Stimulated activated effector memory CD8-positive, alpha-beta T cell treated with anti-CD3 and anti-CD28 coated beads, Interleukin-12 subunit alpha, Interleukin-12 subunit beta, amount 100 ng/mL, for 72 hours (primary cell): ENCODE results near the gene MSI2.

Source experiments
- ATAC-seq: fragments of 150-1000 bp; cut with Tn5 transposase; 2 replicates; pipeline ENCODE4 v1.10.0; 2021
- DNase-seq, 2 donors: peaks; one replicate each; pipeline ENCODE4 v3.0.0; 2021 to 2022; ENCODE audit warnings: low spot score in 2 of 2
- H3K27ac Mint-ChIP-seq: one replicate; pipeline ENCODE4 v1.8.0; 2022; ENCODE audit warnings: mild to moderate bottlenecking, mixed read lengths
- H3K36me3 Mint-ChIP-seq: one replicate; pipeline ENCODE4 v1.8.0; 2022; ENCODE audit warnings: mild to moderate bottlenecking, mixed read lengths
- H3K4me1 Mint-ChIP-seq: one replicate; pipeline ENCODE4 v1.8.0; 2022; ENCODE audit warnings: mixed read lengths
- H3K4me3 Mint-ChIP-seq: one replicate; pipeline ENCODE4 v1.8.0; 2022; ENCODE audit warnings: mild to moderate bottlenecking, mixed read lengths
- H3K9me3 Mint-ChIP-seq: one replicate; pipeline ENCODE4 v1.8.0; 2022; ENCODE audit warnings: mixed read lengths

Gene MSI2

DNA sequence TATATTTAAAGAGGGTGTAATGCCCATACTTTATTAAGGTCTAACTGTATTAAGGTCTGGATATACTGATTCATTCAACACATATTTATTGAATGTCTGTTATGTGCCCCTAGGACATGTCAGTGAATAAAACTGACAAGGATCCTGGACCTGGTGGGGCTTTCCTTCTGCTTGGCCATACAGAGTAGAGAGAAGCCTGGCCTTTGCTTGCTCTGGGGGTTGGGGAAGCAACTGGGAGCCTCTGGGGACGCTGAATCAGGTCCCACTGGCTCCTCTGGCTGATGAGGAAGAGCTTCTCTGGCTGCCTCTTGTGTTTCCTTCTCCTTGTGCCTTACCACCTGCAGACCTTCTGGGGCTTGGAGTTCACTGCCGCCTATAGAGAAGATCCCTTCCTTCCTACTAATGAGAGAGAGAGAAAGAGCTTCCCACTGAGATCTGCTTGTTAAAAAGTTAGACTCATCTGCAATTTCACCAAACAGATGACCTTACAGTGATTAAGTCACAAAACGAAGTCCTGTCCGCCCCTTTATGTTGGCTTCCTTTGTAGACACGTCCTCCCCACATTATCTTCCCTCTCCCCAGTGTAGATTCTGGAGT lies 49.7 kb downstream of the MSI2 start:
- DNase-seq (no peak), ATAC-seq (no peak)
- Mint-ChIP-seq H3K36me3 (peaks cover 23% of the 10 kb centered on the region), H3K4me1 (peaks cover 44% of the 10 kb centered on the region), H3K9me3 (no peaks in the 10 kb centered on the region), H3K27ac (peak overlapping the region; percentile 84), H3K4me3 (no peak overlapping the region)

DNA sequence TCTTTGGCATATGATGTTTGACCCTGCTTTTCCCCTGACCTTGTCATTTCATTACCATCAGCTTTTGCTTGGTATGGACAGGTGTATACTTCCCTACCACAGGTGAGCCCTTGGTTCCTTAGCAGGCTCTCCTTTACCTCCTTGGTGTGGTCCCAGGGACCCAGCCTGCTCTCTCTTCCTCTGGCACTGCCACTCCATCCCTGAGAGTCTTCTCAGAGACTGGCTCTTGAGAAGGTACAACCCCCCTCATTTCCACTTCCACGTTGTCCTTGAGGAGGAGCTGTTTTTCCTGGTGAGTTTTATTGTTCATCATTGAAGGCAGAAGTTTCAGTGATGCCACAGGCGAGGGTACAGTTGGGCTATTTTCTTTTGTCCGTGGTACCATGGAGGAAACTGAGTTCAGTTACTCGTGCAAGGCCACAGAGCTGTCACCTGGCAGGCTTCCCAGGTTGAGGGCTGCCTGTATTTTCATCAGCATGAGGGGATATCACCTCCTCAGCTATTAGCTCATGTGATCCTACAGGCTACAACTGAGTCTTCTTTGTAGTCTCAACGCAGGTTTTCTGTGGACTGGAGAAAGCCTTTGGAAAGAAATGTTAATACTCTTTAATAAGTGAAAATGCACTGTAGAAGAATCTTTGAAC lies 52.3 kb downstream of the MSI2 start:
- no peak overlapping the region for H3K4me3 Mint-ChIP-seq
- peaks cover 24% of the 10 kb centered on the region for H3K36me3 Mint-ChIP-seq
- H3K27ac Mint-ChIP-seq = peak overlapping the region; percentile 67

DNA sequence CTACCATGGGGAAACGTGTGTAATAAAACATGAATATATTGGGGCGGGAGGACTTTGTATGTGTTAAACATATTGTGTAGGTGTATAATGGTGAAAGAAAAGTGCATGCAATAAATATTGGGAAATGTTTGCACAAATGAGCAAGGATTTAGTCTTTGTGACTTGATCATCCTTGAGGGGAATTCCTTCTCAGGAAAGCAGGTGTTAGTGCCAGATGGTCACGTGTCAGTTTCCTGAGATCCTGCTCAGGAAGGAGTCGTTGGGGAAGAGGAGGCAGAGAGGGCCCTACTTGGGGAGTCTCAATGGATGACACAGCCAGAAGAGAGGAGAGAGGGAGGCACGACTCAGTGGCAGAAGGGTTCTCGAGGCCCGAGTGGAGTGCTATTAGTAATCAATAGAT lies 53.2 kb downstream of the MSI2 start:
- ATAC-seq = no peak
- no peak for DNase-seq
- peak overlapping the region; percentile 60 for H3K27ac Mint-ChIP-seq
- H3K4me3 Mint-ChIP-seq = no peak overlapping the region
- H3K9me3 Mint-ChIP-seq = no peaks in the 10 kb centered on the region
- peaks cover 30% of the 10 kb centered on the region for H3K36me3 Mint-ChIP-seq
- H3K4me1 Mint-ChIP-seq = peaks cover 35% of the 10 kb centered on the region

More for the DNA sequence above, 52.3 kb downstream of the MSI2 start:
- DNase-seq (no peak), ATAC-seq (no peak)
- H3K9me3 Mint-ChIP-seq = no peaks in the 10 kb centered on the region
- peaks cover 32% of the 10 kb centered on the region for H3K4me1 Mint-ChIP-seq

DNA sequence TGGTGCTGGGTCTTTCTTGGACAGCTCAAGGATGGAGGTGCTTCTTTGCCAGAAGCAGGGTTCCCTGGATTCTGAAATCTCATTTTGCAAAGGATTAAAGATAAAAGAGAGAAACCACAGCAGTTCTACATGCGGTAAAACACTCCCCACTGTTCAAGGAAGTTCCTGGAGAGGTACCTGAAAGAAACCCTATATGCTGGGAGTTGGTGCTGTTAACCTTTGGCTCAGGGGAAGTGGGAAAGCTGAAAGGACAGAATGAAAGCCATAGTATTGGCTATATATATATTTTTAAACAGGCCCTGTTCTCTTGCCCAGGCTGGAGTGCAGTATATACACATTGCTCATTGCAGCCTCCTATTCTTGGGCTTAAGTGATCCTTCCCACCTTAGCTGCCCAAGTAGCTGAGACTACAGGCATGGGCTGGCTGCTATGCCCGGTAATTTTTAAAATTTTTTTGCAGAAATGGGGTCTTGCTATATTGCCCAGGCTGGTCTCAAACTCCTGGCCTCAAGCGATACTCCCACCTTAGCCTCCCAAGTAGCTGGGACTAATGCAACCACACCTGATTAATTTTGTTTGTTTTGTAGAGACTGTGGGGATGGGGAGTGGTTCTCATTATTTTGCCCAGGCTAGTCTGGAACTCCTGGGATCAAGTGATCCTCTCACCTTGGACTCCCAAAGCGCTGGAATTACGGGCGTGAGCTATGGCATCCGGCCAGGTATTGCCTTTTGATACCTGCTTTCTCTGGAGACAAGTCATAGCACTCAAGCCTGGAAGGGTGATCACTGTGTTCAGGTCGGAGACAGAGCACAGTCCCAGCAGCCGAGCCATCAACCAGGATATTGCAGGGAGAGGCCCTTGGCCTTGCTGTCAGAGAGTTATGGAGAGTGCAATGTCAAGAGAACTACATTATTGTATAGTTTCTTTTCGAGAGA lies 55.2 kb downstream of the MSI2 start:
- ATAC-seq = no peak
- peaks cover 30% of the 10 kb centered on the region for H3K36me3 Mint-ChIP-seq
- H3K9me3 Mint-ChIP-seq = no peaks in the 10 kb centered on the region
- no peak overlapping the region for H3K27ac Mint-ChIP-seq
- peaks cover 29% of the 10 kb centered on the region for H3K4me1 Mint-ChIP-seq
- no peak overlapping the region for H3K4me3 Mint-ChIP-seq
- DNase-seq = no peak

DNA sequence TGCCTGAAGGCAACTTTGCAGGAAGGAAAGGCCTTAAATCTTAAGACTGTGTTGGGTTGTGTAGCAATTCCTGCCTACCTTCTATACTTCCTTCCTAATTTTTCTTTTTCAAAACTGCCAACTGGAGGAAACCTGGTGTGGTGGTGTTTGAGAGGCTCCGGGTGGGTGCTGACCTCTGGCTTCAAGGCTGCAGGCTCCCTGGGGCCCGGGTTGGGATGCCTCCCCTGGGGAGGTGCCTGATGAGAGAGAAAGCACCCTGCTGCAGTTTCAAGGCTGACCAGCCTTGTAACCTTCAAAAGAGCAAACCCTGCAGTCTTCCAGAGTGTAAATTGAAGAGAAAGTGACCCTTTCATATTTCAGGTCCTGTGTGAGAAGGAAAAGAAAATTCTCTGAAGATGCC lies 55.9 kb downstream of the MSI2 start:
- DNase-seq = no peak
- Mint-ChIP-seq H3K4me1 (peaks cover 33% of the 10 kb centered on the region), H3K9me3 (no peaks in the 10 kb centered on the region), H3K36me3 (peaks cover 32% of the 10 kb centered on the region), H3K4me3 (no peak overlapping the region), H3K27ac (no peak overlapping the region)
- no peak for ATAC-seq

DNA sequence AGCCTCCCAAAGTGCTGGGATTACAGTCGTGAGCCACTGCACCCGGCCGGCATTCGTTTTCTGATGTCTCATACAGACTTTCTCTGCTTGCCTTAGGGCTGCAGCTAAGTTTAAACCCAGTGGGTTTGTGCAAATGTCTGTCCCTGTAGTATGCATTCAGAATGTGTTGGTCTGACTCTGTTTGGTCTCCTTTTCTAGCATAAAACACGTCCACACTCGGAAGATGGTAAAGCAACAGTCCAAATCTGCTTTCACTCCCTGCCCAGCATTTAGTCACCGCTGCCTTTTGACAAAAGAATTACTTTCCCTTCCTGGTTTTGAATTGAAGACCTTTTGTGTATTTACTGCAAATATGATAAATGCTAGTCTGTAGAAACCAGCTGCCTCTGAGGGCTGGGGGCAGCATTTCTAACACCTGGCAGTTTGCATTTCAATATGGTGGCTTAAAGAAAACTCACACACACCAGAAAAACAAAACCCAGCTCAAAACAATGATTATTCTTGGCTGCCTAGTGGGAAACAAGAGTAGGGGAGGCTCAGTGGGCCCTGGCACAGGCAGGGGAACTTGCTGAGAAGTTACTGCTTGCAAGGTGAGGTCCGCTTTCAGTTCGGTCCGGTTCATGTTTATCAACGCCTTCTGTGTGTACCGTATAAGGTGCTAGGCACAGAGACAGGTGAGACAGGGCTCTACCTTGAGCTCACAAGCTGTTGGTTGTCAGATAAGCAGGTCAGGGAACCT lies 56.9 kb downstream of the MSI2 start:
- Mint-ChIP-seq H3K4me1 (peaks cover 36% of the 10 kb centered on the region), H3K36me3 (peaks cover 37% of the 10 kb centered on the region), H3K27ac (no peak overlapping the region), H3K4me3 (no peak overlapping the region), H3K9me3 (no peaks in the 10 kb centered on the region)
- no peak for DNase-seq
- no peak for ATAC-seq

DNA sequence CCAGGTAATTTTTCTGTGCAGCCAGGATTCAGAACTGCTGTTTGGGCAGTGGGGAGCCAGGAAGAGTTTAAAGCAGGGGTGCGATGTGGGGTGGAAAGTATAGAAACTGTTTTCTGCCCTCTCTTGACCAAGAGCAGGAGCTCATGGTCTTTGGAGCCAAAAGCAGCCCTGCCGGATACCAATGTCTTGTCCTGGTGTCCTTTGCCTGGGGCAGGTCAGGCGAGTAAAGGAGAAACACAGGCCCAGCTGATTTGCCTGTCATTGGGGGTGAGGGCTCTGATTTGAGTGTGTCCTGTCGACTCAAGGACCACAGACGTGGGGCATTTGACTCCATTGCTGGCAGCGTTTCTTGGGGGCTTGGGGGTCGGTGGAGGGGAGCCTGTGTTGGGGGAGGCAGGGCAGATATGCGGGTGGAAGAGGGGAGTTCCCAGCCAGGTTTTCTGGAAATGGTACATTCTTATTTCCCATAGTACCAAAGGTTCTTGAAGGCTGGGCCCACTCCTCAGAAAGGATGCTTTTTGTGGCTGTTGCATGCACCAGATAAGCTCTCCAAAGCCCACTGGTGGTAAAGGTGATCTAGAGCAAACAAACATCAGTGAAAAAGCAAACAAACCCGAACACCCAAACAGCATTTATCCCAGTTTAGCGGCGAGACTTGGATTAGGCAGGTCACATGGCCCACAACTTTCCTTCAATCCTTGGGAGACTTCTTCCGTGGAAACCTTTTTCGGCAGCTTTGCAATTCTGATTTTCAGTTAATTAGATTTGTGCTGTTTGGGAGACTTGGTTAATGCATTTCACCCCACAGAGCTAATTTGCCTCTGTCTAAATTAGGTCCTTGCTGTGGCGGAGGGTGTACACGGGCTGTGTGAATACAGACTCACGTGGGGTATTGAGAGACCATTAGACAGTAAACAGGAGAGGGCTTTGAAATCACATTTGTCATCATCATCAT lies 59.0 kb downstream of the MSI2 start:
- DNase-seq = no peak
- no peaks in the 10 kb centered on the region for H3K9me3 Mint-ChIP-seq
- no peak overlapping the region for H3K27ac Mint-ChIP-seq
- peaks cover 25% of the 10 kb centered on the region for H3K36me3 Mint-ChIP-seq
- no peak overlapping the region for H3K4me3 Mint-ChIP-seq
- H3K4me1 Mint-ChIP-seq = peaks cover 34% of the 10 kb centered on the region
- ATAC-seq = no peak

DNA sequence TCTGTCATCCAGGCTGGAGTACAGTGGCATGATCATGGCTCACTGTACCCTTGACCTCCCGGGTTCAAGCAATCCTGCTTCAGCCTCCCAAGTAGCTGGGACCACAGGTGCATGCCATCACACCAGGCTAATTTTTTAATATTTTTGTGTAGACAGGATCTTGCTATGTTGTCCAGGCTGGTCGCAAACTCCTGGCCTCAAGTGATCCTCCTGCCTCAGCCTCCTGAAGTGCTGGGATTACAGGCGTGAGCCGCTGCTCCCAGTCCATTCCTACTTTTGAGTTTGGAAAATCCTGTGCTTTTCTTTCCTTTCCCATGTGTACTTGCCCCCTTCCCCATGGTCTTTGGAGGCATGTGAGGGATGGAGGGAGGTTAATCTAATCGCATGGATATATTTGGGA lies 60.0 kb downstream of the MSI2 start:
- ATAC-seq (no peak), DNase-seq (no peak)
- Mint-ChIP-seq H3K4me3 (no peak overlapping the region), H3K9me3 (no peaks in the 10 kb centered on the region), H3K36me3 (peaks cover 19% of the 10 kb centered on the region), H3K27ac (no peak overlapping the region), H3K4me1 (peaks cover 35% of the 10 kb centered on the region)

DNA sequence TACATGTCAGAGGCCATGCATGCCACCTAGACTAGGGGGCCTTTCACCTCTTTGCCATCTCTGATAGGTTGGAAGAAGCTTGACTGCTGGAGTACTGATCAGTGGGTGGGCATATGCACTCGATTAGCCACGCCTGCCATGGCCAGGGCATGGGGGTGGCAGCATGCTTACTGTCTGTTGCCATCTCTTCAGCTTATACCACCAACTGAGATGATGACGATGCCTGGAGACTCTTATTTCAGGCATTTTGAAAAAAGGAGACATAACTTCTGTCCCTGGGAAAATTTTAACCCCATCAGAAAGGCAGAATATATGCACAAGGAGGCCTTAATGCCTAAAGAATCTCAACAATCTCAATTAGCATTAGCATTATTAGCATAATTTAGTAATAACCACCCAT lies 60.8 kb downstream of the MSI2 start:
- Mint-ChIP-seq H3K4me3 (no peak overlapping the region), H3K36me3 (peaks cover 19% of the 10 kb centered on the region), H3K27ac (no peak overlapping the region), H3K9me3 (no peaks in the 10 kb centered on the region), H3K4me1 (peaks cover 35% of the 10 kb centered on the region)
- DNase-seq (no peak), ATAC-seq (no peak)

DNA sequence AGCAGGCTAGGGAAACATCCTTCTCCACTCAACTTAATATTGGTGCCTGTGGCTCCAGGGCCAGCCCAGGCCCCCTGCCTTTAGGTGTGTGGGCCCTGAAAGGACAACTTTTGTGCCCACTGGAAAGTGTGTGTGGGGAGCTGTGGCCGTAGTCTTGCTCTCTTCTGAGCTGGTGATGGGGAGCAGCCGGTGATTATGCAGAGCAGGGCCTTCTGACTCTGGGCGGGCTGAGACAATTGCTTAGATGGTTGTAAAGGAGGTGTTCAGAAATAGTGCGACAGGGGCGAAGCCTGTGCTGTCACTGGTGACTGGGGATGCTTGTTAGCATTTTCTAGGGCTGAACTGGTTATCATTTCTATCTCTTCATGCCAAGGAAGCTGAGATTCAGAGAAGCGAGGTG lies 62.6 kb downstream of the MSI2 start:
- no peaks in the 10 kb centered on the region for H3K9me3 Mint-ChIP-seq
- peaks cover 41% of the 10 kb centered on the region for H3K4me1 Mint-ChIP-seq
- H3K4me3 Mint-ChIP-seq = no peak overlapping the region
- peaks cover 12% of the 10 kb centered on the region for H3K36me3 Mint-ChIP-seq
- no peak for ATAC-seq
- DNase-seq = no peak
- peak overlapping the region; percentile 71 for H3K27ac Mint-ChIP-seq

DNA sequence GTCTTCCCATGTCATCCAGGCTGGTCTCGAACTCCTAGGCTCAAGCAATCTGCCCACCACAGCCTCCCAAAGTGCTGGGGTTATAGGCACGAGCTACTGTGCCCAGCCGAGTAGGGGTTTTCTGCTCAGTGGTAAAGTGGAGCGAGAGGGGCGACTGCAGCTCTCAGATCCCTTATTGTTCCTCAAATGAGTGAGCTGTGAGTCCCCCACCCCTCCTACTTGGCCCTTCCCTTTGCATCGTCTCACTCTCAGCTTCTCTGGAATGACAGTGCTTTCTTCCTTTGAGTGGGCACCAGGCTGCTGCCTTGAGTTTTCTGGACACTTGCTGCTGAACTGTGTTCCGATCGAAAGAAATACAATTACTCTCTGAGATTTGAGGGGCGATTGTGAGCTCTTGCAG lies 63.5 kb downstream of the MSI2 start:
- Mint-ChIP-seq H3K4me1 (peaks cover 39% of the 10 kb centered on the region), H3K9me3 (no peaks in the 10 kb centered on the region), H3K36me3 (peaks cover 12% of the 10 kb centered on the region), H3K27ac (peak overlapping the region; percentile 5), H3K4me3 (no peak overlapping the region)
- no peak for ATAC-seq
- DNase-seq = no peak

DNA sequence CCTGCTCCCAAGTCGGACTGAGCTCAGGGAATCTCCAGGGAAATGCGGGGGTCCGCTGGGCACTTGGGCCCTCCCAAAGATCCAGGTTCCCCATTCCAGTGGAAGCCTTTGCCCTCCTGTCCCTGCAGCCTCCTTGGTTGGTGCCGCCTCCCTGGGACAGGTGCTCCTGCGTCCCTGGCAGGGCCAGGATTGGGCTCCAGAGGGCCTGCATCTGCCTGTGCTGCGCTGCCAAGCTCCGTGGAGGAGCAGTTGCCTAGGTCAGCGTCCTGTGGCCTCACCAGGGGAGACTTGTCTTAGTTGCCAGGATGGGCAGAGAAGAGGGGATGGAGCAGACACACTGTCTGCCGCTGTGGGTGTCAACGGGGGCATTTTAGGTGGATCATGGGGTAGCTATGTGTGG lies 67.1 kb downstream of the MSI2 start:
- H3K27ac Mint-ChIP-seq = no peak overlapping the region
- H3K9me3 Mint-ChIP-seq = no peaks in the 10 kb centered on the region
- H3K4me3 Mint-ChIP-seq = no peak overlapping the region
- ATAC-seq (no peak), DNase-seq (no peak)
- peaks cover 10% of the 10 kb centered on the region for H3K36me3 Mint-ChIP-seq
- peaks cover 54% of the 10 kb centered on the region for H3K4me1 Mint-ChIP-seq

DNA sequence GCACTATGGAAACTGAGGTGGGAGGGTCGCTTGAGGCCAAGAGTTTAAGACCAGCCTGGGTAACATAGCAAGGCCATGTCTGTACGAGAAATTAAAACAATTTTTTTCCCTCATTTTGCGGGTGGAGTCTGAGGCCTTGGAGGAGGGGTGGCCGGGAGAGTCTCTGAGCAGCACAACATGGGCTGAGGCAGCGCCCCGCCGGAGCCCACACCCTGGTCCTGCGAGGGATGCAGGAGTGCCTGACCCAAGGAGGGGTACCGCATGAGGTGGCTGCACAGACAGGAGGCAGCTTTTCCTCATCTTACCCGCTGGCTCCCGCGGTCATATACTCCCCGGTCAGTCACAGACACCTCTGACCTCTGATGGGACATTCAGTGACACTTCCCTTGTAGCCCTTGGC lies 67.7 kb downstream of the MSI2 start:
- DNase-seq (no peak), ATAC-seq (no peak)
- Mint-ChIP-seq H3K27ac (no peak overlapping the region), H3K9me3 (no peaks in the 10 kb centered on the region), H3K4me3 (no peak overlapping the region), H3K4me1 (peaks cover 53% of the 10 kb centered on the region), H3K36me3 (peaks cover 10% of the 10 kb centered on the region)

DNA sequence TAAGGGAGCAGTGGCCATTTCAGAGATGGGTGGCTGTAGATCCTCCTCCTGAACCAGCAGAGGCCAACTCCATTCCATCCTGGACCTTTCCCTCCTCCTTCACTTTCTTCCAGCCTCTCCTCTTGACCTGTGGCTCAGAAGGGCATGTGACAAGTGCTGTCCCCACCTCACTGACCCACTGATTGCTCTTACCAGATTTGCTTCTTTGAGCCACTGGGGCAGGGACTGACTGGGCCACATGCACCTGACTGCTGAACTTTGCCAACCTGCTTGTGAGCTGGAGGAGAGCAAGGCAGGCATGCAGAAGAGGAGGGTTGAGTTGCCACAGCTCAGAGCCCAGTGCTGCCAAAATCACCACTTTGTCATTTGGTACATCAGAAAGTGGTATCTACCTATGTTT lies 68.3 kb downstream of the MSI2 start:
- Mint-ChIP-seq H3K36me3 (peaks cover 10% of the 10 kb centered on the region), H3K4me1 (peaks cover 55% of the 10 kb centered on the region), H3K9me3 (no peaks in the 10 kb centered on the region), H3K4me3 (no peak overlapping the region), H3K27ac (peak overlapping the region; percentile 4)
- DNase-seq = no peak
- ATAC-seq = no peak
